H1 (cell line): ENCODE results near the gene CACNA1A.

Experiments
- ASH2L ChIP-seq: fragments of 200-600, 300-600 bp; sonication (generic); IDR thresholded peaks from one replicate; pipeline ENCODE4 v1.7.1; 2017; ENCODE audit warnings: low read length
- EP300 ChIP-seq, 2 experiments: IDR thresholded peaks; 1 replicate in 1 of 2; 2 replicates in 1 of 2; pipeline ENCODE4 v1.6.1; 2011 to 2012; ENCODE audit warnings: low read depth in 2 of 2, low read length in 2 of 2, mild to moderate bottlenecking in 2 of 2, borderline replicate concordance in 1 of 2, inconsistent platforms in 1 of 2, moderate library complexity in 1 of 2
- HDAC2 ChIP-seq, 2 experiments: fragments of 300-600 bp in 1 of 2; sonication (generic) in 1 of 2; IDR thresholded peaks; 2 replicates each; pipeline ENCODE4 v1.6.1; 2011 to 2012; ENCODE audit warnings: low read depth in 2 of 2, low read length in 2 of 2, mild to moderate bottlenecking in 2 of 2, moderate library complexity in 2 of 2, borderline replicate concordance in 1 of 2, inconsistent platforms in 1 of 2
- MAX ChIP-seq: IDR thresholded peaks from 2 replicates; pipeline ENCODE4 v1.6.1; 2012; ENCODE audit warnings: inconsistent platforms
- PHF8 ChIP-seq: fragments of 200-600 bp; sonication (generic); conservative IDR thresholded peaks from 2 replicates; pipeline ENCODE4 v1.7.1; 2012; ENCODE audit warnings: low read depth, mild to moderate bottlenecking, inconsistent platforms, low read length, moderate library complexity
- POLR2A ChIP-seq, 2 experiments: IDR thresholded peaks; 1 replicate in 1 of 2; 2 replicates in 1 of 2; pipeline ENCODE4 v1.6.1; 2011; ENCODE audit warnings: low read depth in 2 of 2, low read length in 2 of 2, mild to moderate bottlenecking in 2 of 2; ENCODE audit errors: control extremely low read depth in 1 of 2
- TAF1 ChIP-seq: IDR thresholded peaks from 2 replicates; pipeline ENCODE4 v1.6.1; 2011; ENCODE audit warnings: mild to moderate bottlenecking, low read depth, low read length
- TF ChIP-seq, protein P1 (sequence below), 3 experiments: IDR thresholded peaks; 1 replicate in 2 of 3; 2 replicates in 1 of 3; pipeline versions ENCODE4 v1.5.1 to v1.6.1; 2011; ENCODE audit warnings: low read length in 3 of 3, mild to moderate bottlenecking in 3 of 3, inconsistent platforms in 2 of 3, low read depth in 1 of 3, moderate library complexity in 1 of 3; ENCODE audit not compliant: insufficient read depth in 1 of 3; ENCODE audit errors: control extremely low read depth in 1 of 3

DNA sequence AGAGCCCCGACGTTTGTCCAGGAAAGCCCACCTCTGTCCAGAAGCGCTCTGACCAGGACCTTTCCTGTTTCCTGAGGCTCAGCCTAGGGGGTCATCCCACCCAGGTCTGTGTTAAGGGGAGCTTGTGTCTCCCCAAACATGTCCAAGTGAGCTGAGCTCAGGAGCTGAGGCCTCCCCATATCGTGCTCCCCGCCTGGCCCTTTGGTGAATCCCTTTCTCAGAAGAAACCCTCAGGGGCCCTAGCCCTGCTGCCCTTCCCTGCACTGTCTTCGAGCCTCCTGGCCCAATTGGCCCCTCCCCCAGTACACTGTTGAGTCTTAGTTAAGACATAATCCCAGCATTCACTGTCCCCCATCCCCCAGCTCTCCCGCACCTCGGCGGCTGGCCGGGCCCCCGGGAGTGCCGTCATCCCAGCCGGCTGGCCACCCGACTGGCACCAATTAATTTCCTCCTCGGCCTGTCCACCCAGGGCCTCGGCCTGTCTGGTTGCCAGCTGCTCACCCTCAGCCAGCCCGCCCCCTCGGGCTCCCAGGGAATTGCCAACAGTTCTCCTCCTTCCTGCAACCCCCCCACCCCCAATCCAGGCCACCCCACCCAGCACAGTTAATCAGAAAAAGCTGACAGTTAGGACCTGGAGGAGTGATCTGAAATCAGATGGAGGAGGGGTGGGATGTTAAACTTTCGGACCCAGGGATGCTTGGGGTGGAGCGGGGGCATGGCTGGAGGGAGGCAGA, 342.5 kb downstream of the CACNA1A start:
- TF ChIP-seq, protein P1, sequence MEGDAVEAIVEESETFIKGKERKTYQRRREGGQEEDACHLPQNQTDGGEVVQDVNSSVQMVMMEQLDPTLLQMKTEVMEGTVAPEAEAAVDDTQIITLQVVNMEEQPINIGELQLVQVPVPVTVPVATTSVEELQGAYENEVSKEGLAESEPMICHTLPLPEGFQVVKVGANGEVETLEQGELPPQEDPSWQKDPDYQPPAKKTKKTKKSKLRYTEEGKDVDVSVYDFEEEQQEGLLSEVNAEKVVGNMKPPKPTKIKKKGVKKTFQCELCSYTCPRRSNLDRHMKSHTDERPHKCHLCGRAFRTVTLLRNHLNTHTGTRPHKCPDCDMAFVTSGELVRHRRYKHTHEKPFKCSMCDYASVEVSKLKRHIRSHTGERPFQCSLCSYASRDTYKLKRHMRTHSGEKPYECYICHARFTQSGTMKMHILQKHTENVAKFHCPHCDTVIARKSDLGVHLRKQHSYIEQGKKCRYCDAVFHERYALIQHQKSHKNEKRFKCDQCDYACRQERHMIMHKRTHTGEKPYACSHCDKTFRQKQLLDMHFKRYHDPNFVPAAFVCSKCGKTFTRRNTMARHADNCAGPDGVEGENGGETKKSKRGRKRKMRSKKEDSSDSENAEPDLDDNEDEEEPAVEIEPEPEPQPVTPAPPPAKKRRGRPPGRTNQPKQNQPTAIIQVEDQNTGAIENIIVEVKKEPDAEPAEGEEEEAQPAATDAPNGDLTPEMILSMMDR (IDR thresholded peaks at IDR 0.05; ENCODE audit: control extremely low read depth in 1 of 3, insufficient read depth in 1 of 3, low read depth in 1 of 3, low read length in 3 of 3) = 0 out of 4 replicates have a peak, but pooled peaks of 1 of the 3 experiments have one; percentile 5
- TF ChIP-seq TAF1 = peak; percentile 55; the same call in 1 of the 2 replicates
- peak; percentile 14; the same call in 1 of the 2 replicates for TF ChIP-seq MAX
- no peak for TF ChIP-seq HDAC2 (IDR thresholded peaks at IDR 0.05; ENCODE audit: borderline replicate concordance in 1 of 2, low read depth in 2 of 2, low read length in 2 of 2)
- TF ChIP-seq PHF8 = no peak; the same call in 1 of the 2 replicates
- peak in 1 of 2 experiments; percentile 15; a peak in 1 of 3 replicates for TF ChIP-seq EP300 (IDR thresholded peaks at IDR 0.05; ENCODE audit: borderline replicate concordance in 1 of 2, low read depth in 2 of 2, low read length in 2 of 2)
- no peak for TF ChIP-seq ASH2L
- TF ChIP-seq POLR2A (IDR thresholded peaks at IDR 0.05; ENCODE audit: control extremely low read depth in 1 of 2, low read depth in 2 of 2, low read length in 2 of 2) = peak in 1 of 2 experiments; percentile 52; a peak in 1 of 3 replicates
